Large intestine (tissue), 3 donors: Measurements from ENCODE around the gene TMEM38B. TPM values are rescaled to one million over a fixed set of nuclear protein-coding genes. Genes with fewer than 3 reads are reported as not detected.
"Not testable (repeated sequence)": the region's sequence is repeated elsewhere in the genome, so short reads cannot be mapped to it uniquely, and the experiment has no call there.

ENCODE experiments used
- DNase-seq, 2 donors: peaks; one replicate each; pipeline versions ENCODE4 v3.0.0 to v3.0.0-alpha.2; 2013
- H3K27ac ChIP-seq: one replicate; pipeline ENCODE4 v1.5.1; 2013; ENCODE audit warnings: low read length
- H3K27me3 ChIP-seq: 2 replicates; pipeline ENCODE4 v1.6.1; 2013; ENCODE audit warnings: low read length; ENCODE audit not compliant: control insufficient read depth, insufficient read depth
- H3K36me3 ChIP-seq: 2 replicates; pipeline ENCODE4 v1.6.1; 2013; ENCODE audit warnings: low read length; ENCODE audit not compliant: control insufficient read depth, insufficient read depth
- H3K4me1 ChIP-seq: one replicate; pipeline ENCODE4 v1.6.1; 2013; ENCODE audit warnings: low read length; ENCODE audit not compliant: control insufficient read depth, insufficient read depth
- H3K4me3 ChIP-seq: one replicate; pipeline ENCODE4 v1.5.1; 2013; ENCODE audit warnings: low read length
- H3K9me3 ChIP-seq: one replicate; pipeline ENCODE4 v1.6.1; 2013; ENCODE audit warnings: mild to moderate bottlenecking, low read depth, low read length, moderate library complexity; ENCODE audit not compliant: control insufficient read depth
- WGBS: methylation state at CpG from one replicate; pipeline ENCODE4 v1.1.5; 2013; ENCODE audit warnings: low lambda C conversion rate; ENCODE audit not compliant: insufficient coverage; 5-methylcytosine and 5-hydroxymethylcytosine counted together
- polyA plus RNA-seq: library from polyadenylated mRNA; unstranded; fragments of 120-200 nt; gene quantifications from one replicate; pipeline ENCODE4 v1.2.1, GENCODE V29; 2013

The TMEM38B gene
- polyA plus RNA-seq, 1 donor = 38.7 TPM

DNA sequence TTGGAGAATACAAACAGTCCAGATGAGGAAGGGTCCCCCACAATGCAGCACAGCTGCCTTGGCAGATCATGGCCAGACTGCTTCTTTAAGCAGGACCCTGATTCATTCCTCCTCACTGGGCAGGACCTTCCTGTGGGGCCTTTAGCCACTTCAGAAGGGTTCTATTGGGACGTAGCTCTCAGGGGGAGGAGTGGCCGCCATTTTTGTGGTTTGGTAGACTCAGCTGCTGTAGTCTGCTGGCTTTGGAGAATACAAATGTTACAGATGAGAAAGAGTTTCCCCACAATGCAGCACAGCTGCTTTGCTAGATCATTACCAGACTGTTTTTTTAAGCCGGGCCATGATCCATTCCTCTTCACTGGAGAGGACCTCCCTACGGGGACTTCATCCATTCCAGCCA, 57.4 kb downstream of the TMEM38B start:
- Histone ChIP-seq H3K27me3 (no peaks in the 10 kb centered on the region), H3K4me3 (no peak overlapping the region), H3K27ac (no peak overlapping the region), H3K9me3 (peaks cover 8% of the 10 kb centered on the region), H3K4me1 (no peaks in the 10 kb centered on the region), H3K36me3 (peaks cover 28% of the 10 kb centered on the region)
- no CpG with 5 or more reads among the region's 4 CpGs for WGBS
- no peak for DNase-seq

DNA sequence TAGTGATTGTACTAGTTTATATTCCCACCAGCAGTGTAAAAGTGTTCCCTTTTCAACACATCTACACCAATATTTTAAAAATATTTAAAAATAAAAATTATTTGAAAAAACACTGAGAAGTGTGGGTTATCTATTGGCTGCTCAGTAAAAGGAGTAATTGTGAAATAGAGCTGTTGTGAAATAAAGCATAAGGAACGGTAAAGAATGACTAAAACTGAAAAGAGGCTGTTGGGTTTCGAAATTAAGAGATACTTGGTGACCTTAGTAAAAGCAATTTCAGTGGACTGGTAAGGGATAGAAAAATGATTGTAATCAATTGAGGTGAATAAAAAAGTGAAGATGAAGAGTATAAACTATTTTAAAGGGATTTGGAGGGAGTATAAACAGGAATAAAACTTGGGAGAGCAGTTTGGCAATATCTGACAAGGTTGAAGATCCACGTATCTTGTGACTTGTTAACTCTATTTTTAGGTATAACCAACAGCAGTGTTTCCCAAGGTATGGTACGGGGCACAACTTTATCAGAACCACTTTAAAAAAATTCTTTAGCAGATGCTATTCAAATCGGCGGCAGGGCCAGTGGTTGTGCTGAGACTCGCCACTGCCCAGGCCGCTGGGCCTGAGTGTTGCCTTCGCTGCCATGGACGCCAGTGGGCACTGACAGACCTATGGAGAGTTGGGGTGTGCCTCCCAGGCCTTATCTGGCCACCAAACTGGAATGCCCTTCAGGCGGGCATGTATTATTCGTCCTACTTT, 63.3 kb downstream of the TMEM38B start:
- Histone ChIP-seq H3K27me3 (no peaks in the 10 kb centered on the region), H3K4me3 (no peak overlapping the region), H3K4me1 (no peaks in the 10 kb centered on the region), H3K36me3 (no peaks in the 10 kb centered on the region), H3K9me3 (peaks cover 7% of the 10 kb centered on the region), H3K27ac (no peak overlapping the region)
- WGBS = 91% methylated on average over 4 of the region's 12 CpGs
- no peak for DNase-seq

DNA sequence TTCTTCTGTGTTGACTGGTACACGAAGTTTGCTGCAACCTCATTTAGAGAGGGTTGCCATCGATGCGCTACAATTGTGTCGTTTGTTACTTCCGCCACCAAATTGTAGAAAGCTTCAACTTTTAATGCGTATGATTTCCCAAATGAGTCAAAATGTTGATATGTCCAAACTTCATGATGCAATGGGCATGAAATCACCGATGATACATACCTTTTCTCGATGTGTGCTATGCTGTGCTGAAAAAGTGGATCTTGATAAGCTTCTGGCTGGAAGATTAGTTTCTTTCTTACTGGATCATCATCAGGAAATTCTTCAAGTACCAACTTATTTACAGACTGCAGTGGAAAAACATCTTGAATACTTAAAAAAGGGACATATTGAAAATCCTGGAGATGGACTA, 65.7 kb downstream of the TMEM38B start:
- H3K27ac ChIP-seq = no peak overlapping the region
- H3K4me1 ChIP-seq = no peaks in the 10 kb centered on the region
- H3K27me3 ChIP-seq = no peaks in the 10 kb centered on the region
- WGBS = 100% methylated on average over 1 of the region's 8 CpGs
- H3K4me3 ChIP-seq = no peak overlapping the region
- H3K36me3 ChIP-seq = no peaks in the 10 kb centered on the region
- DNase-seq = no peak
- peaks cover 4% of the 10 kb centered on the region for H3K9me3 ChIP-seq

DNA sequence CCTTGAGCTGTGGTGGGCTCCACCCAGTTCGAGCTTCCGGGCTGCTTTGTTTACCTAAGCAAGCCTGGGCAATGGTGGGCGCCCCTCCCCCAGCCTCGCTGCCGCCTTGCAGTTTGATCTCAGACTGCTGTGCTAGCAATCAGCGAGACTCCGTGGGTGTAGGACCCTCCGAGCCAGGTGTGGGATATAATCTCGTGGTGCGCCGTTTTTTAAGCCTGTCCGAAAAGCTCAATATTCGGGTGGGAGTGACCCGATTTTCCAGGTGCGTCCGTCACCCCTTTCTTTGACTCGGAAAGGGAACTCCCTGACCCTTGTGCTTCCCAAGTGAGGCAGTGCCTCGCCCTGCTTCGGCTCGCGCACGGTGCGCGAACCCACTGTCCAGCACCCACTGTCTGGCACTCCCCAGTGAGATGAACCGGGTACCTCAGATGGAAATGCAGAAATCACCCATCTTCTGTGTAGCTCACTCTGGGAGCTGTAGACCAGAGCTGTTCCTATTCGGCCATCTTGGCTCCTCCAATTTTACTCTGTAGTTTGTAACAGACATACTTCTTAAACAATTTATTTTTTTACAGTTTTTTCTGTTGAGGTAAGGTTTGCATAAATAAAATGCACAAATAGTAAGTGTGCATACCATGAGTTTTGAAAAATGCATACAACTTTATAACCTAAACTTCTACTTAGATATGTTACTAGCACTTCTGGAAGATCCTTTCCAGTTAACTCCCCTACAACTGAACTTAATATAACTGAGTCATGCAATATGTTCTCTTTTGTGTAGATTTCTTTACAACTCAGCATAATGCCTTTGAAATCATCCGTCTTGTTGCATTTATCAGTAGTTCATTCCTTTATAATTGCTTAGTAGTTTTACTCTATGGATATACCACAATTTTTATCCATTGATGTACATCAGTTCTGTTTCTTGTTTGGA, 88.5 kb downstream of the TMEM38B start:
- not testable (repeated sequence) for H3K36me3 ChIP-seq, DNase-seq, H3K4me3 ChIP-seq, H3K4me1 ChIP-seq, H3K9me3 ChIP-seq, H3K27ac ChIP-seq, H3K27me3 ChIP-seq
- no CpG with 5 or more reads among the region's 27 CpGs for WGBS

DNA sequence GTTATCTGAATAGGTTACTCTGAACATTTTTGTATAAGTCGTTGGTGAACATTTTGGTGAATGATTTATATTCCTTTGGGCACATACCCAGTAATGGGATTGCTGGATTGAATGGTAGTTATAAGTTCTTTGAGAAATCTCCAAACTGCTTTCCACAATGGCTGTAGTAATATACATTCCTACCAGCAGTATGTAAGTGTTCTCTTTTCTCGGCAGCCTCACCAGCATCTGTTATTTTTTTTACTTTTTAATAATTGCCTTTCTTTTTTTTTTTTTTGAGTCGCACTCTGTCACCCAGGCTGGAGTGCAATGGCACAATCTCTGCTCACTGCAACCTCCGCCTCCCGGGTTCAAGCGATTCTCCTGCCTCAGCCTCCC, 89.1 kb downstream of the TMEM38B start:
- not testable (repeated sequence) for H3K36me3 ChIP-seq, H3K4me3 ChIP-seq, H3K9me3 ChIP-seq, H3K27ac ChIP-seq, H3K27me3 ChIP-seq, DNase-seq, H3K4me1 ChIP-seq
- WGBS = 100% methylated on average over 1 of the region's 6 CpGs

DNA sequence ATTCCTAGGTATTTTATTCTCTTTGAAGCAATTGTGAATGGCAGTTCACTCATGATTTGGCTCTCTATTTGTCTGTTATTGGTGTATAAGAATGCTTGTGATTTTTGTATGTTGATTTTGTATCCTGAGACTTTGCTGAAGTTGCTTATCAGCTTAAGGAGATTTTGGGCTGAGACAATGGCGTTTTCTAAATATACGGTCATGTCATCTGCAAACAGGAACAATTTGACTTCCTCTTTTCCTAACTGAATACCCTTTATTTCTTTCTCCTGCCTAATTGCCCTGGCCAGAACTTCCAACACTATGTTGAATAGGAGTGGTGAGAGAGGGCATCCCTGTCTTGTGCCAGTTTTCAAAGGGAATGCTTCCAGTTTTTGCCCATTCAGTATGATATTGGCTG, 92.5 kb downstream of the TMEM38B start:
- H3K4me1 ChIP-seq, H3K27ac ChIP-seq, DNase-seq, H3K4me3 ChIP-seq, H3K27me3 ChIP-seq, H3K36me3 ChIP-seq, H3K9me3 ChIP-seq: not testable (repeated sequence)
- no CpG with 5 or more reads among the region's 2 CpGs for WGBS

DNA sequence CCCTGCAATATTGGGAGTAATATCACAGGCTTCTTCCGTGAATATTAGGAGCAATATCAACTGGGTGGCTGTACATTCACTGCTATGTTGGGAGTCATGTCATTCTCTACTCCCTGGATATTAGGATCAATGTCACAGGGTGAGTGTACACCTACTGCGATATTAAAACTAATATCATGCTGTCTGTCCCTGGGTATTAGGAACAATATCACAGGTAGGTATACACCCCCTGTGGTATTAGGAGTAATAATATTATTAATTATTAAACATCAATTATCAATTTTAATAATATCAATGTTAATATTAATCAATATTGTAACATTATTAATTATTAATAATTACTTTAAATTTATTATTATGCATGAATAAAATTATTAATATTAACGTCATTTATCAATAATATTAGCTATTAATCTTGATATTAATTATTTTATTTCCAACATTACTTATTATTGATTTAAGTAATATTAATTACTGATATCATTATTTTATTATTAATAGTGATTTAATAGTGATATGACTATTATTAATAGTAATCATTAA, 121.9 kb downstream of the TMEM38B start:
- H3K36me3 ChIP-seq = no peaks in the 10 kb centered on the region
- 42% methylated on average over 1 of the region's 3 CpGs for WGBS

DNA sequence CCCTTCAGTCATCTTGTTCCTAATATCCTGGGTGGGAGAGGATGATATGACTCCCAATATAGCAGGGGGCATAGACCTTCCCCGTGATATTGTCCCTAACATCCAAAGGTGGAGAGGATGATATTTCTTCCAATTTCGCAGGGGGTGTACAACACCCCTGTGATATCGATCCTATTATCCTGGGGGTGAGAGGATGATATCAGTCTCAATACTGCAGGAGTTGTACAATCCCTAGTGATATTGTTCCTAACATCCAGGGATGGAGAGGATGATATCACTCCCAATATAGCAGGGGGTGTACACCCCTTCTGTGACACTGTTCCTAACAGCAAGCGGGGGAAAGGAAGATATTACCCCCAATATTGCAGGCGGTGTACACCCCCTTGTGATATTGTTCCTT, 122.6 kb downstream of the TMEM38B start:
- Histone ChIP-seq H3K4me1 (no peaks in the 10 kb centered on the region), H3K9me3 (no peaks in the 10 kb centered on the region), H3K4me3 (no peak overlapping the region), H3K36me3 (no peaks in the 10 kb centered on the region), H3K27me3 (no peaks in the 10 kb centered on the region), H3K27ac (no peak overlapping the region)
- no CpG with 5 or more reads among the region's 5 CpGs for WGBS
- DNase-seq = no peak

More for the DNA sequence above, 121.9 kb downstream of the TMEM38B start:
- H3K27me3 ChIP-seq = no peaks in the 10 kb centered on the region
- no peak overlapping the region for H3K27ac ChIP-seq
- no peak overlapping the region for H3K4me3 ChIP-seq
- DNase-seq = no peak
- no peaks in the 10 kb centered on the region for H3K4me1 ChIP-seq
- no peaks in the 10 kb centered on the region for H3K9me3 ChIP-seq

DNA sequence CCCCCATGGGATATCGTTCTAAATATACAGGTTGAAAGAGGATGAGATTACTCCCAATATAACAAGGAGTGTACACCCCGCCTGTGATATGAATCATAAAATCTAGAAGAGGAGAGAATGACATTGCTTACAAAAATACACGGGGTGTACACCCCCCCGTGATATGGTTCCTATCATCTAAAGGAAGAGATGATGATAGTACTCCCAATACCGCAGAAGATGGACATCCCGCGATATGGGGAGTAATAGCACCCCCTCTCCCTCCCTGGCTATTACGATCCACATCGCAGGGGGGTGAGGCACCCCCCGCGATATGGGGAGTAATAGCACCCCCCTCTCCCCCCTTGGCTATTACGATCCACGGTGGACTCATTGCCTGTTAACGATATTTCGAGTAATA, 124.6 kb downstream of the TMEM38B start:
- DNase-seq = no peak
- no peak overlapping the region for H3K27ac ChIP-seq
- WGBS = no CpG with 5 or more reads among the region's 15 CpGs
- no peaks in the 10 kb centered on the region for H3K36me3 ChIP-seq
- H3K9me3 ChIP-seq = peaks cover 8% of the 10 kb centered on the region
- no peaks in the 10 kb centered on the region for H3K4me1 ChIP-seq
- H3K4me3 ChIP-seq = no peak overlapping the region
- H3K27me3 ChIP-seq = no peaks in the 10 kb centered on the region

DNA sequence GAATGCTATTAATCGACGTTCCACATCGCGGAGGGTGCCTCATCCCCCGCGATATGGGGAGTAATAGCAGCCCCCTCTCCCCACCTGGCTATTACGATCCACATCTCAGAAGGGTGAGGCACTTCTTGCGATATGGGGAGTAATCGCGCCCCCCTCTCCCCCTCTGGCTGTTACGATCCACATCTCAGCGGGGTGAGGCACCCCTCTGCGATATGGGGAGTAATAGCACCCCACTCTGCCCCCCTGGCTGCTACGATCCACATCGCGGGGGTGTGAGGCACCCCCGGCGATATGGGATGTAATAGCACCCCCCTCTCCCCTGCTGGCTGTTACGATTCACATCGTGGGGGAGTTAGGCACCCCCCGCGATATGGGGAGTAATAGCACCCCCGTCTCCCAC, 128.5 kb downstream of the TMEM38B start:
- H3K4me3 ChIP-seq = no peak overlapping the region
- no peaks in the 10 kb centered on the region for H3K4me1 ChIP-seq
- H3K27ac ChIP-seq = no peak overlapping the region
- DNase-seq = no peak
- WGBS = no CpG with 5 or more reads among the region's 23 CpGs
- peaks cover 8% of the 10 kb centered on the region for H3K9me3 ChIP-seq
- H3K36me3 ChIP-seq = no peaks in the 10 kb centered on the region
- H3K27me3 ChIP-seq = no peaks in the 10 kb centered on the region
